Spleen (tissue), 11 donors: ENCODE data around the gene UBE2N. TPM values are rescaled to one million over a fixed set of nuclear protein-coding genes. Genes with fewer than 3 reads are reported as not detected.
"Not testable (repeated sequence)": the region's sequence is repeated elsewhere in the genome, so short reads cannot be mapped to it uniquely, and the experiment has no call there.

Experiments
- DNase-seq: peaks from one replicate; pipeline ENCODE4 v3.0.0-alpha.2; 2020
- H3K27ac ChIP-seq, 8 donors: fragments of 200-600 bp; sonication (generic) in 7 of 8; 1 replicate in 4 of 8; 2 replicates in 4 of 8; pipeline versions ENCODE4 v1.5.0 to v1.8.0; 2016 to 2021; ENCODE audit warnings: inconsistent platforms in 4 of 8, mild to moderate bottlenecking in 4 of 8, moderate library complexity in 1 of 8
- H3K27me3 ChIP-seq, 7 donors: fragments of 200-600 bp; sonication (generic) in 6 of 7; replicated peaks in 1 of 7; 1 replicate in 4 of 7; 2 replicates in 3 of 7; pipeline versions ENCODE4 v1.5.0 to v1.8.0; 2016 to 2021; ENCODE audit warnings: inconsistent platforms in 3 of 7, mild to moderate bottlenecking in 1 of 7
- H3K36me3 ChIP-seq, 6 donors: fragments of 200-600 bp; sonication (generic) in 5 of 6; 1 replicate in 4 of 6; 2 replicates in 2 of 6; pipeline versions ENCODE4 v1.5.0 to v1.8.0; 2016 to 2021; ENCODE audit warnings: inconsistent platforms in 2 of 6
- H3K4me1 ChIP-seq, 6 donors: fragments of 200-600 bp; sonication (generic) in 5 of 6; 1 replicate in 3 of 6; 2 replicates in 3 of 6; pipeline versions ENCODE4 v1.5.0 to v1.8.0; 2016 to 2021; ENCODE audit warnings: inconsistent platforms in 3 of 6
- H3K4me3 ChIP-seq, 8 donors: fragments of 200-600 bp; sonication (generic) in 7 of 8; 1 replicate in 4 of 8; 2 replicates in 4 of 8; pipeline versions ENCODE4 v1.5.0 to v1.8.0; 2016 to 2021; ENCODE audit warnings: inconsistent platforms in 4 of 8, mild to moderate bottlenecking in 4 of 8, moderate library complexity in 2 of 8
- H3K9me3 ChIP-seq, 8 donors: fragments of 200-600 bp; sonication (generic) in 7 of 8; 1 replicate in 4 of 8; 2 replicates in 4 of 8; pipeline versions ENCODE4 v1.5.0 to v1.8.0; 2016 to 2021; ENCODE audit warnings: inconsistent platforms in 4 of 8
- CTCF ChIP-seq, 11 experiments: fragments of 200-600 bp in 7 of 11; fragments of 450-650 bp in 4 of 11; sonication (generic) in 4 of 11; IDR thresholded peaks in 8 of 11; conservative IDR thresholded peaks in 3 of 11; 1 replicate in 7 of 11; 2 replicates in 4 of 11; pipeline versions ENCODE4 v1.4.0 to v1.8.0; 2016 to 2021; ENCODE audit warnings: antibody characterized with exemption in 11 of 11, inconsistent platforms in 4 of 11, mild to moderate bottlenecking in 1 of 11
- POLR2A ChIP-seq, 3 donors: fragments of 450-650 bp; IDR thresholded peaks; one replicate each; pipeline ENCODE4 v1.5.1; 2017; ENCODE audit warnings: antibody characterized with exemption in 3 of 3, mild to moderate bottlenecking in 1 of 3
- POLR2AphosphoS5 ChIP-seq, 3 donors: sonication (generic); formaldehyde crosslinking; IDR thresholded peaks; one replicate each; pipeline ENCODE4 v1.5.1; 2017; ENCODE audit warnings: antibody characterized with exemption in 3 of 3
- WGBS, 5 donors: extraction: QIAGEN DNeasy Blood & Tissue Kit in 3 of 5; methylation state at CpG; one replicate each; pipeline versions ENCODE4 v1.1.5 to v1.1.7; 2013 to 2018; 5-methylcytosine and 5-hydroxymethylcytosine counted together
- intact Hi-C: fragments of 100-400 bp; cut with DNase I; formaldehyde crosslinking; loops from one replicate; pipeline ENCODE4 v1.15.0; 2023; ENCODE audit warnings: low total_unique reads
- polyA plus RNA-seq, 3 donors: library from polyadenylated mRNA; stranded (reverse); fragments of 200-250 nt; gene quantifications; one replicate each; pipeline ENCODE4 v1.2.1, GENCODE V29; 2013
- total RNA-seq, 7 donors: library from RNA; depleted of rRNA in 3 of 7; stranded (reverse); fragments of >200 nt in 3 of 7; fragmentation: NEBNext Ultra II Directional in 4 of 7; extraction: Animal tissue kit (Norgen Biotek cat#: 25700) in 4 of 7; gene quantifications; one replicate each; pipeline versions ENCODE4 v1.1.0 to v1.2.1, GENCODE V29; 2016 to 2021
- donor health status: healthy with polysubstance abuse.
- donor health status: DM: no; HTN: no; CAD: no; lungs with moderate emphysema.
- donor health status: DM: no; HTN: no; CAD: no.
- donor health status: Bipolar disorder and iron deficiency.
- donor health status: healthy.
- donor health status: DM: no; HTN: no; CAD: no.
- donor health status: DM: yes; HTN: yes; CAD: no.

Gene UBE2N
- total and polyA plus RNA-seq, 10 donors = 33.5 to 84.4 (median 63.0) TPM

DNA sequence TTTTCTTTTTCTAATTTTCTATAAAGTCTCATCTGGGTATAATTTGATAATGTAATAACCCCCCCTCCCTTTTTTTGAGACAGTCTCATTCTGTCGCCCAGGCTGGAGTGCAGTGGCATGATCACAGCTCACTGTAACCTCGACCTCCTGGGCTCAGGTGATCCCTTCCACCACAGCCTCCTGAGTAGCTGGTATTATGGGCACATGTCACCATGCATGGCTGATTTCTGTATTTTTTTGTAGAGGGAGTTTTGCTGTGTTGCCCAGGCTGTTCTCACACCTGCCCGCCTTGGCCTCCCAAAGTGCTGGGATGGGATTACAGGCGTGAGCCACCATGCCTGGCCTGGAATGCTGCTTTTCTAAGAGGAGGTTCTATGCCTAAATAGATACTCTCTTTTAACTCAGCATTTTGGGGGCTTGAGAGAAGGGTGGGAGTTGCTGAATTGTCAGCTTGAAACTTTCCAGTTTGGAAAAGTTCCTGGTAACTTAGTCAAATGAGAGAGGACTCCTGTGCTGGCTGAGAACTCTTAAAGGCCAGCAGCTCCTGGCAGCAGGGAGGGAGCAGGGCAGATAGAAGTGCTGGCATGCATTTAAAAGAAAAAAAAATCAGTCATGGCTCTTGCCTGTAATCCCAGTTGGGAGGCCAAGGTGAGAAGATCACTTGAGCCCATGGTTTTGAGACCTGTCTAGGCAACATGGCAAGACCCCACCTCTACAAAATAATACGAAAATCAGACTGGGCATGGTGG is 51.0 kb downstream of the UBE2N start:
- TF ChIP-seq POLR2A (IDR thresholded peaks at IDR 0.05) (no peak), POLR2AphosphoS5 (IDR thresholded peaks at IDR 0.05) (no peak), CTCF (IDR thresholded peaks at IDR 0.05 in 8 of 11, conservative IDR thresholded peaks at IDR 0.05 in 3 of 11) (no peak)
- 77 to 83% (median 81%) methylated on average over 5 of the region's 5 CpGs for WGBS, 5 donors
- no peaks in the 10 kb centered on the region for H3K9me3 ChIP-seq
- intact Hi-C loops = no loop called here
- no peak overlapping the region for H3K4me3 ChIP-seq
- H3K27ac ChIP-seq = peak overlapping the region in 1 of 8 donors; percentile 35
- peaks cover 0 to 70% (median 27%) of the 10 kb centered on the region in 6 donors for H3K4me1 ChIP-seq
- no peaks in the 10 kb centered on the region for H3K27me3 ChIP-seq
- H3K36me3 ChIP-seq = peaks cover 0 to 27% (median 7%) of the 10 kb centered on the region in 6 donors
- DNase-seq = no peak

DNA sequence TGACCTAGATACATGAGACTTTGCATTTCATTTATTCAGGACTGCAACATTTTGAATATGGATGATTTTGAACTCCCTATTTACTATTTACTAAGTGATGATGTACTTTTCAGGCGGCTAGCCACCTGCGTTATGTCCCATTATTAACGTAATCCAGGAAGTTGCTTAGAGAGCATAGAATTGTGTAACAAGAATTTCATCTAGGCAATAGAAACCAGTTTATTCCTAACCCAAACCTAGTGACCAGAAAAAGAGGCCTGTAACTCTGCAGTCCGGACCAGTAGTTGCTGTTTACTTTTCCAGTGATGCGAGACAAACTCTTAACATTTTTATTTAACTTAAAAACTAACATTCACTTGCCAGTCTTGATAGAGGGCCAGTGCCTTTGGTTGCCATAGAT is 51.7 kb downstream of the UBE2N start:
- 40 to 83% (median 62%) methylated on average over 5 of the region's 5 CpGs for WGBS, 5 donors
- intact Hi-C loops = no loop called here
- H3K9me3 ChIP-seq = no peaks in the 10 kb centered on the region
- H3K27ac ChIP-seq = peak overlapping the region in 2 of 8 donors; percentile 18 to 35
- H3K4me1 ChIP-seq = peaks cover 0 to 75% (median 28%) of the 10 kb centered on the region in 6 donors
- no peaks in the 10 kb centered on the region for H3K27me3 ChIP-seq
- H3K4me3 ChIP-seq = no peak overlapping the region
- peaks cover 0 to 20% (median 4%) of the 10 kb centered on the region in 6 donors for H3K36me3 ChIP-seq
- TF ChIP-seq POLR2A (IDR thresholded peaks at IDR 0.05) (no peak), CTCF (IDR thresholded peaks at IDR 0.05 in 8 of 11, conservative IDR thresholded peaks at IDR 0.05 in 3 of 11) (no peak), POLR2AphosphoS5 (IDR thresholded peaks at IDR 0.05) (no peak)
- DNase-seq = no peak

DNA sequence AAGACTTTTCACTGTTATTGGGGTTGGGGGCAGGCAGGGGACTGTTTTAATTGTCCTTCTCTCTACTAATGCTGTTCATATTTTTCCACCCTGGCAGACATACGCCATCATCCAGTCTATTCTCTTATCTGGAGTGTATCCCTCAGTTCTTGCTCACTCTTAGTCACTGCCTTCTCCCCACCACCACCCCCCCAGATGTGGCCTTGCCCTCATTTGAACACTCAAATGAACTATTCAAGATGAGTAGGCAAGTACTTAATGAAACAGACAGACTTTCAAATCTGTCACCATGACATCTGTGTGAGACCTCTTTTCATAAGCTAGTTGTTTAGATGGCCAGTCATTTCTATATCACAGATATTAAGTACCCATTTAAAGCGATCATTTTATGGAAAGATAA is 54.0 kb downstream of the UBE2N start:
- intact Hi-C loops = loop anchor here (10.0 kb wide), 1 partner anchor 293 kb away; no protein-coding TSS in a partner anchor
- Histone ChIP-seq H3K36me3 (peaks cover 0 to 23% (median 0%) of the 10 kb centered on the region in 6 donors), H3K27ac (no peak overlapping the region), H3K27me3 (no peaks in the 10 kb centered on the region), H3K4me3 (no peak overlapping the region), H3K4me1 (peaks cover 0 to 91% (median 49%) of the 10 kb centered on the region in 6 donors), H3K9me3 (no peaks in the 10 kb centered on the region)
- WGBS, 5 donors = 72 to 81% (median 76%) methylated on average over 2 of the region's 2 CpGs
- TF ChIP-seq CTCF (IDR thresholded peaks at IDR 0.05 in 8 of 11, conservative IDR thresholded peaks at IDR 0.05 in 3 of 11) = no peak
- no peak for TF ChIP-seq POLR2AphosphoS5 (IDR thresholded peaks at IDR 0.05)
- no peak for TF ChIP-seq POLR2A (IDR thresholded peaks at IDR 0.05)
- DNase-seq = no peak

DNA sequence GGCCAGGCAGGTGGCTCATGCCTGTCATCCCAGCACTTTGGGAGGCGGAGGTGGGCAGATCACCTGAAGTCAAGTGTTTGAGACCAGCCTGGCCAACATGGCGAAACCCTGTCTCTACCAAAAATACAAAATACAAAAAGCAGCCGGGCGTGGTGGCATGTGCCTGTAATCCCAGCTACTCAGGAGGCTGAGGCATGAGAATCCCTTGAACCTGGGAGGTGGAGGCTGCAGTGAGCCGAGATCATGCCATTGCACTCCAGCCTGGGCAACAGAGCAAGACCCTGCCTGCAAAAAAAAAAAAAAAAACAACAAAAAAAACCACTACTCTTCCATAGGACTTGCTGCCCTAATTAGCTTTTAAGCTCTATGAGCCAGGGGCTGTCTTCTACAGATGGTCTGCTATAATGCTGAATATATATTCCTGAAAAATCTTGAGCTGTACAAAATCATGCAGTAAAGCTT is 59.7 kb downstream of the UBE2N start:
- not testable (repeated sequence) for DNase-seq, H3K9me3 ChIP-seq, H3K27me3 ChIP-seq
- 87 to 96% (median 95%) methylated on average over 5 of the region's 5 CpGs for WGBS, 5 donors
- Histone ChIP-seq H3K27ac (peak overlapping the region in 1 of 8 donors; percentile 95), H3K4me1 (peaks cover 15 to 84% (median 61%) of the 10 kb centered on the region in 6 donors), H3K36me3 (peaks cover 0 to 14% (median 0%) of the 10 kb centered on the region in 6 donors), H3K4me3 (peak overlapping the region in 1 of 8 donors; percentile 86)
- intact Hi-C loops = loop anchor here (10.0 kb wide), 1 partner anchor 287 kb away; no protein-coding TSS in a partner anchor
